C4-2B (cell line): ENCODE data around the gene RNU6-9.

Experiments used
- CTCF ChIP-seq: fragments of 450-650 bp; conservative IDR thresholded peaks from 2 replicates; pipeline ENCODE4 v1.5.1; 2017; ENCODE audit warnings: mild to moderate bottlenecking
- ZFX ChIP-seq: fragments of 450-650 bp; IDR thresholded peaks from 2 replicates; pipeline ENCODE4 v1.6.1; 2017

- TF ChIP-seq CTCF = no peak
- no peak for TF ChIP-seq ZFX
These were observed 44.0 kb downstream of the RNU6-9 start for GRCh38 chr19:937259-937694.
